K562 (cell line): ENCODE measurements around the gene TBC1D17. TPM values are rescaled to one million over a fixed set of nuclear protein-coding genes. Genes with fewer than 3 reads are reported as not detected.

Source experiments
- ATF7 ChIP-seq: fragments of 450-650 bp; IDR thresholded peaks from 2 replicates; pipeline ENCODE4 v1.7.1; 2014; ENCODE audit warnings: mild to moderate bottlenecking, moderate library complexity
- BRD4 ChIP-seq: fragments of 200-600 bp; sonication (generic); IDR thresholded peaks from 2 replicates; pipeline ENCODE4 v1.6.1; 2017; ENCODE audit warnings: inconsistent platforms
- HNRNPH1 ChIP-seq: fragments of 200-400 bp; formaldehyde crosslinking; optimal IDR thresholded peaks from 2 replicates; pipeline ENCODE3; 2017; ENCODE audit warnings: low read depth, mild to moderate bottlenecking, low read length, moderate library complexity
- HSF4 ChIP-seq: fragments of 250-450 bp; sonication (Bioruptor Pico); IDR thresholded peaks from 2 replicates; pipeline ENCODE4 v2.1.2; 2022; ENCODE audit warnings: mild to moderate bottlenecking, moderate library complexity, borderline replicate concordance
- JUN ChIP-seq, 2 experiments: sonication (generic) in 1 of 2; formaldehyde crosslinking in 1 of 2; IDR thresholded peaks; 2 replicates each; pipeline versions ENCODE4 v1.6.1 to v1.8.0; 2012 to 2022; ENCODE audit warnings: borderline replicate concordance in 2 of 2, mild to moderate bottlenecking in 2 of 2, improper control_type of control experiment in 1 of 2, low read depth in 1 of 2, low read length in 1 of 2, missing genetic modification reagents in 1 of 2
- POLR2H ChIP-seq: IDR thresholded peaks from 2 replicates; pipeline ENCODE4 v1.6.1; 2016; ENCODE audit warnings: missing genetic modification characterization, low read depth, mild to moderate bottlenecking, control low read depth, missing compliant biosample characterization, moderate library complexity
- REST ChIP-seq, 2 experiments: fragments of 450-650 bp; formaldehyde crosslinking in 1 of 2; IDR thresholded peaks; 2 replicates each; pipeline versions ENCODE4 v1.4.0 to v1.6.1; 2014 to 2020; ENCODE audit warnings: mild to moderate bottlenecking in 2 of 2, borderline replicate concordance in 1 of 2, low read depth in 1 of 2
- polyA plus RNA-seq, 8 experiments: library from polyadenylated mRNA; depleted of rRNA in 4 of 8; stranded (reverse) in 5 of 8; unstranded in 3 of 8; fragments of >200 nt; fragmentation: Nextera tagmentation in 2 of 8; fragmentation: Illumina TruSeq in 1 of 8; extraction: Ambion mirVana in 2 of 8; extraction: Trizol in 1 of 8; gene quantifications; 2 replicates each; pipeline versions ENCODE4 v1.2.1 to v1.2.3, GENCODE V29; 2011 to 2014; ENCODE audit warnings: inconsistent platforms in 1 of 8, missing spikeins in 1 of 8
- total RNA-seq, 7 experiments: library from RNA; depleted of rRNA in 6 of 7; stranded (reverse); fragments of >200 nt in 6 of 7; fragmentation: Illumina TruSeq in 2 of 7; extraction: Trizol in 2 of 7; gene quantifications; 2 replicates each; pipeline versions ENCODE4 v1.2.1 to v1.2.3, GENCODE V29; 2011 to 2021; ENCODE audit warnings: low replicate concordance in 1 of 7
- TF ChIP-seq, protein P1 (sequence below): fragments of 250-450 bp; sonication (Bioruptor Pico); IDR thresholded peaks from 2 replicates; pipeline ENCODE4 v1.4.0; 2020
- TF ChIP-seq, protein P2 (sequence below): fragments of 250-450 bp; sonication (Bioruptor Pico); IDR thresholded peaks from 2 replicates; pipeline ENCODE4 v1.8.0; 2022; ENCODE audit warnings: moderate library complexity, mild to moderate bottlenecking, inconsistent platforms

Gene TBC1D17
- total and polyA plus RNA-seq, 9 of the 15 experiments (the other 6 are each of a cell fraction or from before 2014, with no cell fraction given): 0.42 to 16.0 (median 3.8) TPM

- TF ChIP-seq, protein P1, sequence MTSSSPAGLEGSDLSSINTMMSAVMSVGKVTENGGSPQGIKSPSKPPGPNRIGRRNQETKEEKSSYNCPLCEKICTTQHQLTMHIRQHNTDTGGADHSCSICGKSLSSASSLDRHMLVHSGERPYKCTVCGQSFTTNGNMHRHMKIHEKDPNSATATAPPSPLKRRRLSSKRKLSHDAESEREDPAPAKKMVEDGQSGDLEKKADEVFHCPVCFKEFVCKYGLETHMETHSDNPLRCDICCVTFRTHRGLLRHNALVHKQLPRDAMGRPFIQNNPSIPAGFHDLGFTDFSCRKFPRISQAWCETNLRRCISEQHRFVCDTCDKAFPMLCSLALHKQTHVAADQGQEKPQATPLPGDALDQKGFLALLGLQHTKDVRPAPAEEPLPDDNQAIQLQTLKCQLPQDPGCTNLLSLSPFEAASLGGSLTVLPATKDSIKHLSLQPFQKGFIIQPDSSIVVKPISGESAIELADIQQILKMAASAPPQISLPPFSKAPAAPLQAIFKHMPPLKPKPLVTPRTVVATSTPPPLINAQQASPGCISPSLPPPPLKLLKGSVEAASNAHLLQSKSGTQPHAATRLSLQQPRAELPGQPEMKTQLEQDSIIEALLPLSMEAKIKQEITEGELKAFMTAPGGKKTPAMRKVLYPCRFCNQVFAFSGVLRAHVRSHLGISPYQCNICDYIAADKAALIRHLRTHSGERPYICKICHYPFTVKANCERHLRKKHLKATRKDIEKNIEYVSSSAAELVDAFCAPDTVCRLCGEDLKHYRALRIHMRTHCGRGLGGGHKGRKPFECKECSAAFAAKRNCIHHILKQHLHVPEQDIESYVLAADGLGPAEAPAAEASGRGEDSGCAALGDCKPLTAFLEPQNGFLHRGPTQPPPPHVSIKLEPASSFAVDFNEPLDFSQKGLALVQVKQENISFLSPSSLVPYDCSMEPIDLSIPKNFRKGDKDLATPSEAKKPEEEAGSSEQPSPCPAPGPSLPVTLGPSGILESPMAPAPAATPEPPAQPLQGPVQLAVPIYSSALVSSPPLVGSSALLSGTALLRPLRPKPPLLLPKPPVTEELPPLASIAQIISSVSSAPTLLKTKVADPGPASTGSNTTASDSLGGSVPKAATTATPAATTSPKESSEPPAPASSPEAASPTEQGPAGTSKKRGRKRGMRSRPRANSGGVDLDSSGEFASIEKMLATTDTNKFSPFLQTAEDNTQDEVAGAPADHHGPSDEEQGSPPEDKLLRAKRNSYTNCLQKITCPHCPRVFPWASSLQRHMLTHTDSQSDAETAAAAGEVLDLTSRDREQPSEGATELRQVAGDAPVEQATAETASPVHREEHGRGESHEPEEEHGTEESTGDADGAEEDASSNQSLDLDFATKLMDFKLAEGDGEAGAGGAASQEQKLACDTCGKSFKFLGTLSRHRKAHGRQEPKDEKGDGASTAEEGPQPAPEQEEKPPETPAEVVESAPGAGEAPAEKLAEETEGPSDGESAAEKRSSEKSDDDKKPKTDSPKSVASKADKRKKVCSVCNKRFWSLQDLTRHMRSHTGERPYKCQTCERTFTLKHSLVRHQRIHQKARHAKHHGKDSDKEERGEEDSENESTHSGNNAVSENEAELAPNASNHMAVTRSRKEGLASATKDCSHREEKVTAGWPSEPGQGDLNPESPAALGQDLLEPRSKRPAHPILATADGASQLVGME (CRISPR knock-in tag): 0 out of 2 replicates have a peak, but pooled peaks have one; percentile 37
- TF ChIP-seq, protein P2, sequence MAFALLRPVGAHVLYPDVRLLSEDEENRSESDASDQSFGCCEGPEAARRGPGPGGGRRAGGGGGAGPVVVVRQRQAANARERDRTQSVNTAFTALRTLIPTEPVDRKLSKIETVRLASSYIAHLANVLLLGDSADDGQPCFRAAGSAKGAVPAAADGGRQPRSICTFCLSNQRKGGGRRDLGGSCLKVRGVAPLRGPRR (CRISPR knock-in tag): 0 out of 2 replicates have a peak, but pooled peaks have one; percentile 65
- TF ChIP-seq REST (IDR thresholded peaks at IDR 0.05; ENCODE audit: borderline replicate concordance) (no peak), REST (CRISPR knock-in tag; IDR thresholded peaks at IDR 0.05; ENCODE audit: low read depth) (peak; percentile 56), POLR2H (tag) (peak; percentile 80), JUN (IDR thresholded peaks at IDR 0.05; ENCODE audit: borderline replicate concordance, low read depth, low read length) (peak; percentile 47; the same call in 1 of the 2 replicates), JUN (CRISPR knock-in tag; IDR thresholded peaks at IDR 0.05; ENCODE audit: borderline replicate concordance) (no peak), HSF4 (CRISPR knock-in tag) (peak; percentile 80; the same call in 1 of the 2 replicates), ATF7 (peak; percentile 81), HNRNPH1 (no peak), BRD4 (peak; percentile 58; the same call in 1 of the 2 replicates)
Observed at GRCh38 chr19:49924004-49924880, 46.7 kb downstream of the TBC1D17 start (continued).
